ENCODE results near the gene FUT8. TPM values are rescaled to one million over a fixed set of nuclear protein-coding genes. Genes with fewer than 3 reads are reported as not detected.
"Not testable (repeated sequence)": the region's sequence is repeated elsewhere in the genome, so short reads cannot be mapped to it uniquely, and the experiment has no call there.

Gene FUT8
- polyA plus RNA-seq, 1 experiment = 45.1 TPM

- H3K9me3 ChIP-seq (ENCODE audit: control insufficient read depth, insufficient read depth, low read length) = peaks cover 3% of the 10 kb centered on the region; the same call in 1 of the 2 replicates
- no peak for DNase-seq (ENCODE audit: low read depth, low spot score)
- no peaks in the 10 kb centered on the region for H3K27me3 ChIP-seq (ENCODE audit: control insufficient read depth, insufficient read depth, low read length)
- ChIA-PET CTCF (no interaction called here), POLR2A (no interaction called here)
- H3K4me3 ChIP-seq (ENCODE audit: low read depth, low read length) = no peak overlapping the region
- TF ChIP-seq CTCF (IDR thresholded peaks at IDR 0.05; ENCODE audit: low read depth, low read length) = no peak
- H3K27ac ChIP-seq (ENCODE audit: low read depth, low read length) = no peak overlapping the region
Observed at GRCh38 chr14:65689070-65689469, 276.5 kb downstream of the FUT8 start.

GRCh38 chr14:65692566-65692965 lies 280.0 kb downstream of the FUT8 start:
- H3K9me3 ChIP-seq (ENCODE audit: control insufficient read depth, insufficient read depth, low read length); DNase-seq (ENCODE audit: low read depth, low spot score); H3K27me3 ChIP-seq (ENCODE audit: control insufficient read depth, insufficient read depth, low read length); H3K4me3 ChIP-seq (ENCODE audit: low read depth, low read length); CTCF ChIA-PET; POLR2A ChIA-PET; H3K27ac ChIP-seq (ENCODE audit: low read depth, low read length): not testable (repeated sequence)

- Histone ChIP-seq H3K27me3 (ENCODE audit: control insufficient read depth, insufficient read depth, low read length) (no peaks in the 10 kb centered on the region), H3K9me3 (ENCODE audit: control insufficient read depth, insufficient read depth, low read length) (peaks cover 3% of the 10 kb centered on the region; the same call in 1 of the 2 replicates), H3K4me3 (ENCODE audit: low read depth, low read length) (no peak overlapping the region), H3K27ac (ENCODE audit: low read depth, low read length) (no peak overlapping the region)
- no peak for DNase-seq (ENCODE audit: low read depth, low spot score)
- ChIA-PET CTCF (interaction anchor here (0.6 kb wide), 1 partner anchor 136 kb away, joined by 3 read pairs; no protein-coding TSS in a partner anchor), POLR2A (interaction anchor here (0.5 kb wide), 1 partner anchor 139 kb away, joined by 4 read pairs; no protein-coding TSS in a partner anchor)
- no peak for TF ChIP-seq CTCF (IDR thresholded peaks at IDR 0.05; ENCODE audit: low read depth, low read length)
Observed at GRCh38 chr14:65696801-65697200, 284.3 kb downstream of the FUT8 start.

- ChIA-PET POLR2A (interaction anchor here (0.6 kb wide), 1 partner anchor 16 kb away, joined by 3 read pairs; no protein-coding TSS in a partner anchor), CTCF (interaction anchor here (0.9 kb wide), 1 partner anchor 121 kb away, joined by 3 read pairs; no protein-coding TSS in a partner anchor)
- H3K9me3 ChIP-seq (ENCODE audit: control insufficient read depth, insufficient read depth, low read length) = no peaks in the 10 kb centered on the region
- H3K27me3 ChIP-seq (ENCODE audit: control insufficient read depth, insufficient read depth, low read length) = no peaks in the 10 kb centered on the region
- no peak for DNase-seq (ENCODE audit: low read depth, low spot score)
- H3K27ac ChIP-seq (ENCODE audit: low read depth, low read length) = no peak overlapping the region
- no peak for TF ChIP-seq CTCF (IDR thresholded peaks at IDR 0.05; ENCODE audit: low read depth, low read length)
- no peak overlapping the region for H3K4me3 ChIP-seq (ENCODE audit: low read depth, low read length)
Observed at GRCh38 chr14:65703521-65703920, 291.0 kb downstream of the FUT8 start.

- H3K4me3 ChIP-seq (ENCODE audit: low read depth, low read length) = no peak overlapping the region
- no peak for DNase-seq (ENCODE audit: low read depth, low spot score)
- CTCF ChIA-PET = no interaction called here
- H3K27me3 ChIP-seq (ENCODE audit: control insufficient read depth, insufficient read depth, low read length) = no peaks in the 10 kb centered on the region
- no peak overlapping the region for H3K27ac ChIP-seq (ENCODE audit: low read depth, low read length)
- POLR2A ChIA-PET = interaction anchor here (0.6 kb wide), 1 partner anchor 16 kb away, joined by 3 read pairs; no protein-coding TSS in a partner anchor
- H3K9me3 ChIP-seq (ENCODE audit: control insufficient read depth, insufficient read depth, low read length) = no peaks in the 10 kb centered on the region
- TF ChIP-seq CTCF (IDR thresholded peaks at IDR 0.05; ENCODE audit: low read depth, low read length) = no peak
Observed at GRCh38 chr14:65703996-65704395, 291.5 kb downstream of the FUT8 start.
